ENCODE data around the gene FRA10AC1.

Gene FRA10AC1, protein sequence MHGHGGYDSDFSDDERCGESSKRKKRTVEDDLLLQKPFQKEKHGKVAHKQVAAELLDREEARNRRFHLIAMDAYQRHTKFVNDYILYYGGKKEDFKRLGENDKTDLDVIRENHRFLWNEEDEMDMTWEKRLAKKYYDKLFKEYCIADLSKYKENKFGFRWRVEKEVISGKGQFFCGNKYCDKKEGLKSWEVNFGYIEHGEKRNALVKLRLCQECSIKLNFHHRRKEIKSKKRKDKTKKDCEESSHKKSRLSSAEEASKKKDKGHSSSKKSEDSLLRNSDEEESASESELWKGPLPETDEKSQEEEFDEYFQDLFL

GRCh38 chr10:93702210-93703001 lies at the start of gene FRA10AC1:
Gene FRA10AC1 (minus strand): TSS chr10:93702592. CDS start chr10:93700106, 2,486 bp downstream.
- peak; percentile 90 for DNase-seq (ENCODE audit: low spot score)

DNA sequence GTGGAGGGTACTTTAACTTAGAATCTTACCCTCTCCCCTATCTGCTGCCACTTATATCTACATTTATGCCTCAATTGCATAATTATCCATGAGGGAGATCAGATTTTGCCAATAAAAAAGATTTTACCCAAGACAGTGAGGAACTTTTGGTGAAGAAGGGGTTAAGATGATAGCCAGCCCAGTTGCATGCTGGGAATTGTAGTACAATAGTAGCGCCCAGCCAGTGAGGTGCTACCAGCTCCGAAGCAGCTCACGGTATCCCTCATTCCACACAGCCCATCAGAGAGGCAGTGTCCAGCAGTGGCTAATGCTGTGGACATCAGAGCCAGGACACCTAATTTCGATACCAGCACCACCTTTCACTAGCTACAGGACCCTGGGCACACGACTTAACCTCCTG lies 49.4 kb upstream of the FRA10AC1 start:
- peak; percentile 7 for DNase-seq (ENCODE audit: low spot score)

DNA sequence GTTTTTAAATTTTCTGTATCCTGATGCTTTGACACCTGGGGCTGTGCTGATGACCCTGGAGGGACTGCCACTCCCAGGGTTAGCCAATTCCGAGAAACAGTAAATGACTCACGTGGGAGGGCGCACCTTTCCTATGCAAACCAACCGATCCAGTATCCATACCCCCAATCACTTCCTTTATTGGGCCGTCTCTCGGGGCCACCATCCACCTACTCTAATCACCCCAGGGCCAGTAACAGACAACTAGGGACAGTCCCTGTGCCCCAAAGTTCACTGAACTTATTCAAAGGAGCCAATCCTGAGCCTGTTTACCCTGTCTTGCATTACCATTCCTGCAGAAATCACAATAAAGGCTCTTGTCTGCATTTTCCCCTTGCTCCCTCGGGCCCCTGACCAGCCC lies 48.7 kb upstream of the FRA10AC1 start:
- no peak for DNase-seq (ENCODE audit: low spot score)

DNA sequence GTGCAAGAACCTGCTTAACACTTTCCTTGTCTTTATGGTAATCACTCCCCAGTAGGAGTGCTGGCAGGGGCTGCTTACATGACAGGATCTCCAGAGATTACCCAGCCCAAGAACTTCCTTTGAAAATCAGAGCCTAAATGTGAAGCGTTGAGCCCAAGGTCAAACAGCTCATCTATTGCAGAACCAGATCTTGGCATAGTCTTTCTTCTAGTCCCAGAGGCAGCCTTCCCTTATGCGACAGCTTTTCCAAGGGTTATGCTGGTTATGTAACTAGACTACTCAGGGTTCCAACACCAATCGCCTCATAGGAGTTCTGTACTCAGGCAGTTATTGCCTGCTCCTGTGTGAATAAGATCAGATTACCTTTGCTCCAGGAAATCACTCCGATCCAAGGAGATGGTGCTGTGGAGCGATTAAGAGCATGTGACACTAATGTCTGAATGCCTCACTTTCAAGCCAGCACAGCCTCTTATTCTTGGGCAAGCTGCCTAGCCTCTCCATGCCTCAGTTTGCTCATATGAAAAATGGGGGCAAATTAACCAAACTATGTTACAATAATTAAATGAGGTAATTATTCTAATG lies 46.9 kb upstream of the FRA10AC1 start:
- no peak for DNase-seq (ENCODE audit: low spot score)

GRCh38 chr10:93746844-93747284 lies 44.5 kb upstream of the FRA10AC1 start:
- no peak for DNase-seq (ENCODE audit: low spot score)

GRCh38 chr10:93745408-93746065 lies 43.1 kb upstream of the FRA10AC1 start:
- no peak for DNase-seq (ENCODE audit: low spot score)

GRCh38 chr10:93742633-93743349 lies 40.4 kb upstream of the FRA10AC1 start:
- no peak for DNase-seq (ENCODE audit: low spot score)

DNA sequence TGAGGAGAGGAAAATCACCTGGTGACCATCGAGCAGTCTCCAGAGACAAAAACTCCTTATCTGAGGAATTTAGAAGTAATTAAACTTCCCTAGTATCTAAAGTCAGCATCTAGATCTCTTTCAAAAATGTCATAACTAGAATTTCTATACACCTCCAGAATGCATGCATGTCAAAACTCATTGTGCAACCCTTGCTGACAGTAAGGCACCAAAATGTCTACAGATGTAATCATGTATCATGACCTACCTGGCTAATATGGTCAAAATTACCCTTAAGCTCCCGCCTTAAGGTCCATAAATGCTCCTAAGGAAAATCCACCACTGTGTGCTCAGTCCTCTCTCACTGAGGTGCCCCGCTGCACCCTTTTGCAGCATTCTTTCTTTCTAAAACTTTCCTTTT lies 39.0 kb upstream of the FRA10AC1 start:
- no peak for DNase-seq (ENCODE audit: low spot score)

DNA sequence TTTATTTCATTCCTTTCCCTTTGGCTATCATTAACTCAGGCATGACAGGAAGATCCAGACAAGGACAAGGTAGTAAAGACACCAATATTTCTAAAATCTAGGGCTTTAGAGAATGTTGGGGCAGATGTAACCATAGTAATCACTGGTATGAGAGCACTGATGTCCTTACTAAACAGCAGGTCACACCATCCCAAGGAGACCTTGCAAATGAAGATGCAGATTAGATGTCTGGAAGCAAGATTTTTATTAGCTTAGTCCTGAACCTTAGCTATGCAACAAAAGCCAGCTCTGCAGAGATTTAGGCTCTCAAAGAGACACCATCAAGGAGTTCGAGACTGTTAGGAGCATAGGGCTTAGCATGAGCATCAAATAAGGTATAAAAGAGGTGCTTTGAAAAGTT lies 23.6 kb upstream of the FRA10AC1 start:
- DNase-seq (ENCODE audit: low spot score), result no peak

DNA sequence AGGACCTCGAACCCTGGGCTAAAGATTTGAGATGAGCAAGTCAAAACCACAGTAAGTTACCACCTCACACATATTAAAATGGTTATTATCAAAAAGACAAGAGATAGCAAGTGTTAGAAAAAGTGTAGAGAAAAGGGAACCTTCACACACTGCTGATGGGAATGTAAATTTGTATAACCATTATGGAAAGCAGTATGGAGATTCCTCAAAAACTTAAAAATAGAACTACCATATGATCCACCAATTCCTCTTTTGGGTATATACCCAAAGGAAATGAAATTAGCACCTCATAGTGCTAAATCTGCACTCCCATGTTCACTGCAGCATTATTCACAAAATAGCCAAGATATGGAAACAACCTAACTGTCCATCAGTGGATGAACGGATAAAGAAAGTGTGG lies 20.8 kb upstream of the FRA10AC1 start:
- DNase-seq (ENCODE audit: low spot score), result no peak

GRCh38 chr10:93722550-93722949 lies 20.2 kb upstream of the FRA10AC1 start:
- DNase-seq (ENCODE audit: low spot score), result no peak

GRCh38 chr10:93719901-93720300 lies 17.5 kb upstream of the FRA10AC1 start:
- no peak for DNase-seq (ENCODE audit: low spot score)

GRCh38 chr10:93718937-93719725 lies 16.7 kb upstream of the FRA10AC1 start:
- no peak for DNase-seq (ENCODE audit: low spot score)

DNA sequence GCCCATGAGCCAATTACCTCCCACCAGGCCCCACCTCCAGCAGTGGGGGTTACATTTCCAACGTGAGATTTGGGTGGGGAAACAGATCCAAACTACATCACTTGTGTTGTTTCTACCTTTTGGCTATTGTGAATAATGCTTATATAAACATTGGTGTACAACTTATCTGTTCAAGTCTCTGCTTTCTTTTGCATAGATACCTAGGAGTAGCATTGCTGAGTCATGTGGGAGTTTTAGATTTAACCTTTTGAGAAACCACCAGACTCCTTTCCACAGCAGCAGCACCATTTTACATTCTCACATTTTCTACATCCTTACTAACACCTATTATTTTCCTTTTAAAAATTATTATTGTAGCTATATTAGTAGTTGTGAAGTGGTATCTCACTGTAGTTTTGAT lies 14.4 kb upstream of the FRA10AC1 start:
- DNase-seq (ENCODE audit: low spot score), result no peak

GRCh38 chr10:93715345-93715744 lies 13.0 kb upstream of the FRA10AC1 start:
- DNase-seq (ENCODE audit: low spot score), result no peak

GRCh38 chr10:93712593-93712992 lies 10.2 kb upstream of the FRA10AC1 start:
- no peak for DNase-seq (ENCODE audit: low spot score)

- no peak for DNase-seq (ENCODE audit: low spot score)
Measured at GRCh38 chr10:93711891-93712290, 9.5 kb upstream of the FRA10AC1 start.

GRCh38 chr10:93710333-93710909 lies 8.0 kb upstream of the FRA10AC1 start:
- DNase-seq (ENCODE audit: low spot score), result no peak

GRCh38 chr10:93707623-93708022 lies 5.2 kb upstream of the FRA10AC1 start:
- no peak for DNase-seq (ENCODE audit: low spot score)

- no peak for DNase-seq (ENCODE audit: low spot score)
Measured at GRCh38 chr10:93704451-93704850, 2.1 kb upstream of the FRA10AC1 start.

GRCh38 chr10:93703841-93704240 lies 1.4 kb upstream of the FRA10AC1 start:
- no peak for DNase-seq (ENCODE audit: low spot score)

Measured in CD4-positive, alpha-beta T cell treated with Interleukin-15 for 4 hours (primary cell).